HG02798 (cell line): Measurements from ENCODE around the gene DLX5.

Source experiments
- ATAC-seq: cut with Tn5 transposase; IDR thresholded peaks from one replicate; pipeline ENCODE4 v1.9.1; 2021; ENCODE audit warnings: mild to moderate bottlenecking; ENCODE audit not compliant: unreplicated experiment, poor library complexity

The DLX5 gene

DNA sequence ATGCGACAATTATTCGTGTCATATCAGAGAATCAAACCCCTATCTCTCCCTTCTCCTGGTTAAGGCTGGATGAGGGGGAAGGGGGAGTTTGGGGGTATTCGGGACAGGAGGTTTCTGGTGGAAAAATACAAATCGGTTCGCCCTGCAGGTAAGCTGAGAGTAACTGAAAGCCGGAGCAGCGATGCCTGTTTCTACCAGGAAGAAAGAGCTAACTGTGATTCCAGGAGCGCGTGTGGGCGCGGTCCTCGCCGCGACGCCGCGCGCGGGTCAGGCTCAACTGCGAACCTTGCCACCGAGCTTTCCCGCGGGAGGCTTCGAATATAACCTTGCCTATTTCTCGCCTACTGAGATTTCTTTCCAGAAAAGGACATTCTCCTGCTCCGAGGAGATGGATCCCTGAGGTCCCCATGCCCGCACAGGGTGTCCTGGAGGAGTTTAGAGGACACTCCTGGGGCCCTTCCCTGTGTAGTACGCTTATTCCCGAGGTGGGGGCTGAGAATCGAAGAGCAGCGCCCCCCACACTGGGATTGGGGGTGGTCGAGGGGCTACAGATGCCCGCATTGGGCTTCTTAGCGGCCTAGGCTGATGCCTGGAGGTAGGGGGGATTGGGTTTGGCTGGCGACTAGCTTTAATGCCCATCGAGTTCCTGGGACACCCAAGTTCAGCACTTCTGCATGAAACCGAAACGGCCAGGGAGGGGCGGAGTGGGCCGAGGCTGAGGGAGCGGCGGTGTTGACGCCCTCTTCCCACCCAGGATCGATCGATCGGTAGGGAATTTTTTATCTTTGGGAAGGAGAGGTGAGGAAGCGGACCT is 32.2 kb downstream of the DLX5 start:
- no peak for ATAC-seq

DNA sequence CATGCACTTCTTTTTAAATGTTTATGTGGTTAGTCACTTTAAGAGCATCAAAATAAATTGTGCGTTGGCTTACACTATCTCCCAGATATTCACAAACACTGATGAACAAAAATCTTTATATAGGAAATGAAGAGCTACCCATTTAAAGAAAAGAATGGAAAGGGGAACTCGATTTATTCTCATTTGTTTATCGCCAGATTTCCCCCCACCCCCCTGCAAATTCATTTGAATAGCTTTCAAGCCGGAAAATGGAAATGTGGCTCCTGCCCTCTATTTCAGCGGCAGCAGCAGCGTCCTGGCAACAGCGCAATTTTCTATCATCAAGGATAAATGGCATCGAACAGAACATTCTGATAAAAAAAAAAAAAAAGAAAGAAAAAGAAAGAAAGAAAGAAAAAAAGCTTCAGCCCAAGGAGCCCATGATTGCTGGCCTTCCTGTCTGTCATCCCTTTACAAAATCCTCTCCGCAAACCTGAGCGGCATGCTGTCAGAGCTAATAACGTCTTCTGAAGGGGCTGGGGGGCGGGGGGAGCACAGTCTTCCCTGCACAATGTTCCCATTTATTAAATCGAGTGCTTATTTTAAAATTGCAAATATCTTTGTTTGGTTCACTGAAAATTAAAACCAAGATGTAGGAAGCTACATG is 33.0 kb downstream of the DLX5 start:
- ATAC-seq, result no peak

DNA sequence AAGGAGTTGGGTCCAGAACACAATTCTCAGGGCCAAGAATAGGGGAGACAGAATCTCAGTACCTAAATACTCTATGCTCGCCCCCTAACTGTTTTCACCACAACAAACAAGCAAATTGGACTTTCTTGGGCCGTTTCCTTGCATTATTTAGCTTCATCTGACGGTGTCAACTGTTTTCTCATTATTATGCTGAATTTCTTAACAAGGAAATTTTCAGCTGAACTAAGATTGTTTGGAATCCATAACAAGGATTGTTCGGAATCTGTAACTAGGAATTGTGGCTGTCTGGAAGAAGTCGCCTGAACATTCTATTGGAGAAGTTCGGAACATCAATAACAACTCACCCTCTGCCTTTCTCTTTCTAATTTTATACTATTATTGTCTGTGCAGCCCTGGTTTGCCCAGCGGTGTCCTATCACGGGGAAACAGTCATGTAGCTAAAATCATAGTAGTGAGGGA is 34.7 kb downstream of the DLX5 start:
- no peak for ATAC-seq

DNA sequence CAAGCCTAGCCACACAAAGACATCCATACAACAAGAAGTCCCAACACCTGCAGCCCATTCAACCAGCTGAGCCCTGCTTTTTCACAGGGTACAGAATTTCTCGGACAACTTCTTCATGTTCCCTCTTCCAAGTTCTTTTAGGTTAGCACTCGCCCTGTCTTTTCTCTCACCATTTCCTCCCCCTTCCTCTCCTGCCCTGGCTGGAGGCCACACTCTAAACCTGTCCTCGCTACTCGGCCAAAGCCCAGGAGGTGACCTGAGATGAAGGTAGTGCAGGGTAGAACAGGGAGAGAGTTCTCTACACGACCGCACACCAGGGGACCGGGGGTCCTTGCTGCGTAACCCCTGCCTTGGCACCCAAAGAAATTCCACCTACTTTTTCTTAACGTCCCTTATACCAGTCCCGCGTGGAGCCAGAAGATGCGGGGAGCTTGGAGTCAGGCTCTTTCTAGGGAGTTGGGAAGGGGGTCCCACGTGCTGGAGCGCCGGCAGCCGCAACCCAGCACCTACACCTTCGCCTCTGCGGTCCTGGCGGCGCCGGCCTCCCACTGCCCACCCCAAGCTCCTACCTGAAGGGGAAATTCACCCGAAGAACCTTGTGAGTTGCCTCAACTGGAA is 35.3 kb downstream of the DLX5 start:
- no peak for ATAC-seq

DNA sequence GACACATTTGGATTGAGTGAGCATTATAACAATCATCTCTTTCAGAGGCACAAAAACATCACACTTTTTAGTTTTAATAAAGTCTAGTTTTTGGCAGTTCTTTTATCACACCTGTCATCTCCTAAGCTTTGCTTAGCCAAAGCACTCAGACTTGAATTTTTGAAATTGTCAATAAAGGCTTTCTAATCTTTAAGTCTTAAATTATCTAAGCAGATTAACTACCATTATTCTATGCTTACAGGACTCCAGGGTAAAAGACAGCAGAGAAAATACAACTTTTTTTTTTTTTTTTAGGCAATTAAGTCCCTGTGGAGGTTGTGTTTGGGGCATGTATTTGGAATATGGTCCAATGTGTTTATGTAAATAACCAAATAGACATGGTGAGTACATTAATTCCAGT is 36.9 kb downstream of the DLX5 start:
- ATAC-seq, result no peak

DNA sequence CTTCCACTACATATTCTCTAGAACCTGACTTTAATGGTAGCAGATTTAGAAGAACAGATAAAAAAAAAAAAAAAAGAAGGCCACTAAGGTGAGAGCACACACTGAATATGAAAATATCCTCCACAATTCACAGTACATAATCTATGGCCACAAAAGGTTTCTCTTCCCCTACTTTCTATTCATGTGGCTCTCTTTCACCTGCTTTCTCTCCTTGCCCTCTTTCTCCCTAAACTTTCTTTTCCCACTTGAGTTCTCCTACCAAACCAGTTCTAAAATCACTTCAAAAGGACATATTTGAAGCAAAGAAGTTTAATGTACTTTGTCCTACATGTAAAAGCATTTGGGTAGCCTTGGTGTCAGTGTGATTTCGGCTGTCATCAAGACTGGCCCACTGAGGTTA is 37.7 kb downstream of the DLX5 start:
- ATAC-seq, result no peak

DNA sequence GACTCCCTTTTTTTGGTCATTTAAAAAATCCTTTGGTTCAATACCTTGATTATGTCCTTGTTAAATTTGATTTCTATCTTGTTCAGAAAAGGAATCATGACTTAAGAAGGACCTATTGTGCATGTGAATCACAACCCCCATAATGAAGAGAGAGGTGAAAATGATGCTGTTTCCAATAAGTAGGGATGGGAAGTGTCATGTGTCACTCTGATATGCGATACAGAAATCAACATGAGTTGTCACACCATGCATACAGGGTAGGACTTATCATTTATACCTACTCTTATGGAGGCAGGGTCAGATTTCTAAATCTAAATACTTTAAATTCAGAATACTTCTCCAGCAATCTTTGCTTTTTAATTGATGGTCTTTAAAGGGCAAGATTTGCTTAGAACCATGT is 38.6 kb downstream of the DLX5 start:
- no peak for ATAC-seq

DNA sequence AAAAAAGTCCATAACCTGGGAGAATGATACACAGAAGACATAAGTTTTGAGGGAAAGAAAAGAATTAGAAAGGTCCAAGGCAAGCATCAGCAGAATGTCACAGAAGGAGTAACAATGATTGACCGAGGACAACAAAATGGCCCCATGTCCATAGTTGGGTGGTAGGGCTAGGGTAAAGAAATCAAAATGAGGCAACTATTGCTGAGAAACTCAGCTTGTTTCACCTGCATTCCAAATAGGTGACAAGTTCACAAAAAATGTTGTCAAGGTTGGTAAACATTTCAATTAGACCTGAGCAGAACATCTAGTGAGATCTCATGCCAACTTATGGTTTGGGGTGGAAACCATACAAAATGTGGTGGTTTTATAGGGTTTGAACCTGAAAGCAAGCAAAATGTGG is 42.0 kb downstream of the DLX5 start:
- no peak for ATAC-seq

DNA sequence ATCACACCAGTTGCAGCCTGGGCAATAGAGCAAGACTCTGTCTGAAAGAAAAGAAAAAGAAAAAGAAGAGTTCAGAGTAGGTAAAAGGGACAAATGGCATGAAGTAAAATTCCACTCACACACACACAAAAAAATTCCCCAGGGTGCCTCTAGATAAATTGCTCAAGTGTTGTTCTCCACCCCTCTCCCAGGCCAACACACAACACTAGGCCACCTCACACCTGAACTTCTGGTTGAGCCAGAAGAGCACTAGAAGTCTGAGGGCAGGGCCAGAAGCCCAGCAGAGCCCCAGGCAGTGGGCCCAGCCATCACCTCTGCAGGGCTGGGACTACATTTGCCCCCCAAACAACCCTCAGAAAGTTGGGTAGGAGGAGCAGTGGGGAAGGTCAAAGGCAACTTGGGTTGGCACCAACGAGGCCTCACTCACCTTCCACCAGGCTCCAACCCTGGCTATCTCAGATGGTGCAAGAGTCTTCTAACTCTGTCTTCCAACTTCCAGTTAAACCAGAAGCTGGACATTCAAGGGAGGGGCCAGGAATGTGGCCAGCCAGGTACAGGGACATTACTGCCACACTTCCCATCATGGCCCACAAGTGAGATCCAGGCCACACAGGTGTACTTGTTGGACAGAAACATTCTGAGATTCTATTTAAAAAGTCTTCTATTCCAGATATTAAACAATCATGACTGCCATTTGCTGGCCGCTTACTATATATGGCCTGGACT is 44.9 kb downstream of the DLX5 start:
- ATAC-seq, result no peak

DNA sequence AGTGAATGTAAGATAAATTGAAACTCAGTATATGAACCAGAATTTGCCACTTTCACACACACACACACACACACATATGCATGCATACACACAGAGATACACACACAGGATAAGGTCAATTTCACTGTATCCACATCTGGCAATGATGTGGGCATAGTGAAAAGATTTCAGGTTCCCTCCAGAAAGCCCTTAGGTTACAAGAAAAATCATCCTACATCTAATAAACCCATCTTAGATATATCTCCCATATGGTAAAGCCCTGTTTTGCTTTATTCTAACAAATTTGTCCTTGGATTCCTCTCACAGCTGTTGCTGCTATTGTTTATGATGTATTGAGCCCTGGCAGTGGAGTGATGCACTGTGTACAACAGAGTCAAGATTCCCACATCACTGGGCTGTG is 47.2 kb downstream of the DLX5 start:
- ATAC-seq, result no peak

DNA sequence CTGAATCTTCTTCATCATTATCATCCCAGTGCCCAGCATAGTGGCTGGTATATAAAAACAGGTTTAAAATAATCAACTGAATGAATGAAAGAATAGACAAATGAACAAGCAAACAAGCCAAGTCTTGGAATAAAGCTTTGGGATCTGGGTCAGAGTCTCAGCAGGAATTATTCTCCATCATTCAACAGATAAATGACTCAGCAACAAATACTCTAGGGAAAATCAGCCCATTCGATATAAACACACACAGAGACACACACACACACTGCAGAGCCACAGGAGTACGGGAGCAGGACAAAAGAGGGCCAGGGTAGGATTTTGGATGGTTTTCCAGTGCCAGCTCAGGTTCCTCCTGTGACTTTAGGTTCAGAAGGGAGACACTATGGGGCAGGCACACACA is 48.5 kb downstream of the DLX5 start:
- ATAC-seq, result no peak

DNA sequence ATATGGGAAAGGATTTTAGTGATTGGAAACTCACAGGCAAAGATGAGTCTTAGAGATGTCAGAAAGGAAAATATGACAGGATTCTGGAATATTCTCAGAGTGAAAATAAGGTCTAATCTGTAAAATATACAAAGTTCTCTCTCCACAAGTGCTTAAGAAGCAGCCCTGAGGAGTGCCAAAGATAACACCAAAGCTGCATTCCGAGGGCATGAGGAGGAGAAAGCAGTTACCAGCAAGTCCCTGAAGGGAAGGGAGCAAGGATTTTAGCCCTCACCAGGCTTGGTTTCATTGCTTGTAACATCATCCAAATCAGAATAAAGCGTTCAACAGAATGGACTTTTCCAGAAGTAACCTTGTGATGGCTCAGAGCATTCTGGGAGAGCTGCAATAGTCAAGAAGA is 50.6 kb downstream of the DLX5 start:
- no peak for ATAC-seq

DNA sequence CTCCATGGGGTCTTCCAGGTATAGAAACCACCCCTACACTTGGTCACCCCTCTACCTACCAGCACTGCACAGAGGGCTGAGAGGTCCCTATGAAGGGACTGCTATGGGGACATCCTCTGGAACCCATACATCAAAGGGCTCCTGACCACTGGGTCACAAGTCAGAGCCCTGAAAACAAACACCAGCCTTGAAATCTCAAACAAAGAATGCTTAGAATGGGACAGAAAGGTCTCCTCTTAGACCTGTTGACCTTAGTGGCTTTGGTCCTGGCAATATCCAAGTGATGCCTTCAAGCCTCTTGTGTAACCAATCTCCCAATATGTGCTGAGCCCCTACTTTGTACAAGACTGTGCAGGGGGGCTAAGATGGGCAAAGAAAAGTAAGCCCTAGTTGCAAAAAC is 53.9 kb downstream of the DLX5 start:
- no peak for ATAC-seq
